Adrenal gland (tissue), 12 donors: ENCODE data around the gene TMEM141. TPM values are rescaled to one million over a fixed set of nuclear protein-coding genes. Genes with fewer than 3 reads are reported as not detected.
"Not testable (repeated sequence)": the region's sequence is repeated elsewhere in the genome, so short reads cannot be mapped to it uniquely, and the experiment has no call there.

Experiments used
- DNase-seq, 7 donors: peaks; one replicate each; pipeline ENCODE4 v3.0.0-alpha.2; 2019 to 2020
- H3K27ac ChIP-seq, 5 donors: fragments of 200-600 bp; sonication (generic) in 4 of 5; 1 replicate in 3 of 5; 2 replicates in 2 of 5; pipeline versions ENCODE4 v1.5.1 to v1.8.0; 2016 to 2020; ENCODE audit warnings: mild to moderate bottlenecking in 1 of 5
- H3K27me3 ChIP-seq: fragments of 200-600 bp; 2 replicates; pipeline ENCODE4 v1.8.0; 2021
- H3K36me3 ChIP-seq, 2 donors: fragments of 200-600 bp; replicated peaks in 1 of 2; 1 replicate in 1 of 2; 2 replicates in 1 of 2; pipeline versions ENCODE4 v1.5.1 to v1.8.0; 2018 to 2022
- H3K4me1 ChIP-seq, 2 donors: fragments of 200-600 bp; replicated peaks in 1 of 2; 1 replicate in 1 of 2; 2 replicates in 1 of 2; pipeline versions ENCODE4 v1.5.1 to v1.8.0; 2018 to 2021
- H3K4me3 ChIP-seq, 4 donors: fragments of 200-600 bp; sonication (generic) in 3 of 4; one replicate each; pipeline ENCODE4 v1.5.1; 2016 to 2018
- H3K9me3 ChIP-seq, 3 donors: fragments of 200-600 bp; sonication (generic) in 1 of 3; replicated peaks in 1 of 3; 1 replicate in 2 of 3; 2 replicates in 1 of 3; pipeline versions ENCODE4 v1.5.1 to v1.8.0; 2016 to 2021
- CTCF ChIP-seq, 6 experiments: fragments of 450-650 bp in 4 of 6; fragments of 200-600 bp in 2 of 6; sonication (generic) in 1 of 6; IDR thresholded peaks; 1 replicate in 5 of 6; 2 replicates in 1 of 6; pipeline versions ENCODE4 v1.5.1 to v1.8.0; 2016 to 2021; ENCODE audit warnings: antibody characterized with exemption in 6 of 6, mild to moderate bottlenecking in 2 of 6, moderate library complexity in 1 of 6
- POLR2A ChIP-seq, 2 donors: fragments of 450-650 bp; IDR thresholded peaks; one replicate each; pipeline ENCODE4 v1.6.1; 2017; ENCODE audit warnings: antibody characterized with exemption in 2 of 2, mild to moderate bottlenecking in 2 of 2, moderate library complexity in 1 of 2
- WGBS, 4 donors: extraction: QIAGEN DNeasy Blood & Tissue Kit in 2 of 4; methylation state at CpG; one replicate each; pipeline versions ENCODE4 v1.1.5 to v1.1.7; 2013 to 2017; 5-methylcytosine and 5-hydroxymethylcytosine counted together
- intact Hi-C, 2 donors: fragments of 100-400 bp; cut with DNase I; formaldehyde crosslinking; loops; one replicate each; pipeline versions ENCODE4 v1.14.1 to v1.15.0; 2022 to 2023
- polyA plus RNA-seq, 3 donors: library from polyadenylated mRNA; stranded (reverse); fragments of 200-250 nt in 2 of 3; fragments of 350-450 nt in 1 of 3; fragmentation: Illumina TruSeq in 1 of 3; extraction: RNeasy Lipid Tissue Mini Kit (QIAGEN cat#74804) in 1 of 3; gene quantifications; one replicate each; pipeline ENCODE4 v1.2.3, GENCODE V29; 2013 to 2014
- total RNA-seq, 9 donors: library from RNA; depleted of rRNA in 4 of 9; stranded (reverse); fragments of >200 nt in 4 of 9; fragments of 120-200 nt in 1 of 9; fragmentation: NEBNext Ultra II Directional in 1 of 9; extraction: Animal tissue kit (Norgen Biotek cat#: 25700) in 1 of 9; gene quantifications; one replicate each; pipeline versions ENCODE4 v1.1.0 to v1.2.4, GENCODE V29; 2013 to 2023
- donor health status: healthy with polysubstance abuse.
- donor health status: Bipolar disorder and iron deficiency.
- donor health status: DM: yes; HTN: yes; CAD: no.
- donor health status: DM: no; HTN: no; CAD: no.
- donor health status: DM: no; HTN: no; CAD: no.
- donor health status: DM: yes; HTN: yes; CAD: no.

Gene TMEM141
- total and polyA plus RNA-seq, 12 donors, result 31.3 to 94.8 (median 58.9) TPM

GRCh38 chr9:136765041-136765440 lies 26.1 kb upstream of the TMEM141 start:
- intact Hi-C loops, result no loop called here
- TF ChIP-seq POLR2A (IDR thresholded peaks at IDR 0.05) (no peak), CTCF (IDR thresholded peaks at IDR 0.05) (no peak)
- no peak overlapping the region for H3K4me3 ChIP-seq
- no peak for DNase-seq
- WGBS, 4 donors, result 76 to 89% (median 84%) methylated on average over 4 to 14 of the region's 14 CpGs
- H3K27ac ChIP-seq, result no peak overlapping the region
- H3K4me1 ChIP-seq, result no peaks in the 10 kb centered on the region
- H3K9me3 ChIP-seq, result no peaks in the 10 kb centered on the region
- H3K27me3 ChIP-seq, result peaks cover 6% of the 10 kb centered on the region
- no peaks in the 10 kb centered on the region for H3K36me3 ChIP-seq

- intact Hi-C loops, result not testable (repeated sequence)
Measured at GRCh38 chr9:136765745-136766409, 25.3 kb upstream of the TMEM141 start.

GRCh38 chr9:136766410-136767120 lies 24.6 kb upstream of the TMEM141 start:
- WGBS, 4 donors, result 36 to 55% (median 37%) methylated on average over 12 to 18 of the region's 18 CpGs
- peak in 2 of 6 experiments; percentile 13 to 28 for TF ChIP-seq CTCF (IDR thresholded peaks at IDR 0.05)
- intact Hi-C loops, H3K4me3 ChIP-seq, H3K36me3 ChIP-seq, H3K27ac ChIP-seq, H3K27me3 ChIP-seq, H3K9me3 ChIP-seq, H3K4me1 ChIP-seq: not testable (repeated sequence)
- DNase-seq, result peak; percentile 64 to 89 (median 79)

More at GRCh38 chr9:136765745-136766409, 25.3 kb upstream of the TMEM141 start:
- WGBS, 4 donors, result 74 to 81% (median 76%) methylated on average over 14 of the region's 14 CpGs
- not testable (repeated sequence) for DNase-seq, H3K4me1 ChIP-seq, H3K4me3 ChIP-seq, H3K27ac ChIP-seq, H3K36me3 ChIP-seq, H3K27me3 ChIP-seq, H3K9me3 ChIP-seq

GRCh38 chr9:136769710-136770191 lies 21.4 kb upstream of the TMEM141 start:
- Histone ChIP-seq H3K36me3 (no peaks in the 10 kb centered on the region), H3K4me1 (no peaks in the 10 kb centered on the region), H3K27ac (no peak overlapping the region), H3K9me3 (no peaks in the 10 kb centered on the region), H3K4me3 (no peak overlapping the region), H3K27me3 (peaks cover 6% of the 10 kb centered on the region)
- TF ChIP-seq CTCF (IDR thresholded peaks at IDR 0.05) (peak in 5 of 6 experiments; percentile 19 to 52 (median 35)), POLR2A (IDR thresholded peaks at IDR 0.05) (no peak)
- intact Hi-C loops, result no loop called here
- DNase-seq, result peak in 3 of 7 donors; percentile 22 to 44 (median 40)
- 0 to 10% (median 5%) methylated on average over 1 to 16 of the region's 16 CpGs for WGBS, 4 donors
